Adrenal gland (tissue), 5 donors: Measurements from ENCODE around the gene TBL1Y.

Experiments
- CTCF ChIP-seq, 6 experiments: fragments of 450-650 bp in 4 of 6; fragments of 200-600 bp in 2 of 6; sonication (generic) in 1 of 6; IDR thresholded peaks; 1 replicate in 5 of 6; 2 replicates in 1 of 6; pipeline versions ENCODE4 v1.5.1 to v1.8.0; 2016 to 2021; ENCODE audit warnings: antibody characterized with exemption in 6 of 6, mild to moderate bottlenecking in 2 of 6, moderate library complexity in 1 of 6
- POLR2A ChIP-seq, 2 donors: fragments of 450-650 bp; IDR thresholded peaks; one replicate each; pipeline ENCODE4 v1.6.1; 2017; ENCODE audit warnings: antibody characterized with exemption in 2 of 2, mild to moderate bottlenecking in 2 of 2, moderate library complexity in 1 of 2
- donor health status: DM: no; HTN: no; CAD: no.

- TF ChIP-seq CTCF (IDR thresholded peaks at IDR 0.05) (no peak), POLR2A (IDR thresholded peaks at IDR 0.05) (no peak)
Measured at GRCh38 chrY:6921061-6921460, 10.6 kb downstream of the TBL1Y start.
